H1 (cell line): ENCODE data around the gene USH2A. TPM values are rescaled to one million over a fixed set of nuclear protein-coding genes. Genes with fewer than 3 reads are reported as not detected.

Experiments used
- CTCF ChIA-PET: fragments of 300-600 bp; sonication (Branson Sonifier 250); formaldehyde crosslinking; loops from one replicate; lab custom pipeline; 2021; ENCODE audit not compliant: partially characterized antibody; lab: Charles Lee
- POLR2A ChIA-PET: fragments of 300-600 bp; sonication (Branson Sonifier 250); formaldehyde crosslinking; loops from one replicate; lab custom pipeline; 2021; ENCODE audit warnings: inconsistent platforms; ENCODE audit not compliant: partially characterized antibody; lab: Charles Lee
- DNase-seq, 2 experiments: peaks; one replicate each; pipeline versions ENCODE4 v3.0.0 to v3.0.0-alpha.2; 2010 to 2022; ENCODE audit warnings: low spot score in 2 of 2, low read depth in 1 of 2, mixed read lengths in 1 of 2
- FAIRE-seq: peaks from 2 replicates; lab custom pipeline; 2011; peaks lifted over from hg19 to GRCh38; lab: Jason Lieb, UNC
- H2AFZ ChIP-seq: 2 replicates; pipeline ENCODE4 v1.8.1; 2012; ENCODE audit warnings: low read length, inconsistent platforms
- H2AK5ac ChIP-seq: 2 replicates; pipeline ENCODE4 v1.6.1; 2013; ENCODE audit warnings: low read depth, low read length
- H2BK120ac ChIP-seq: replicated peaks from 2 replicates; pipeline ENCODE3; 2013; ENCODE audit warnings: low read depth, low read length, inconsistent platforms
- H2BK12ac ChIP-seq: 2 replicates; pipeline ENCODE4 v1.6.1; 2013; ENCODE audit warnings: low read depth, low read length
- H2BK15ac ChIP-seq: 2 replicates; pipeline ENCODE4 v1.6.1; 2013; ENCODE audit warnings: low read length
- H2BK20ac ChIP-seq: 2 replicates; pipeline ENCODE4 v1.6.1; 2013; ENCODE audit warnings: low read length
- H2BK5ac ChIP-seq: 2 replicates; pipeline ENCODE4 v1.6.1; 2013; ENCODE audit warnings: low read depth, low read length
- H3K14ac ChIP-seq: 2 replicates; pipeline ENCODE4 v1.6.1; 2013; ENCODE audit warnings: inconsistent platforms; ENCODE audit not compliant: insufficient read length
- H3K18ac ChIP-seq: 2 replicates; pipeline ENCODE4 v1.6.1; 2013; ENCODE audit warnings: low read length; ENCODE audit errors: extremely low read depth
- H3K23ac ChIP-seq: 2 replicates; pipeline ENCODE4 v1.6.1; 2013; ENCODE audit warnings: inconsistent platforms; ENCODE audit not compliant: insufficient read length
- H3K23me2 ChIP-seq: 2 replicates; pipeline ENCODE4 v1.6.1; 2013; ENCODE audit warnings: low read depth, low read length
- H3K27ac ChIP-seq: 2 replicates; pipeline ENCODE4 v1.6.1; 2011; ENCODE audit warnings: low read depth, low read length, inconsistent platforms
- H3K27me3 ChIP-seq, 4 experiments: replicated peaks in 1 of 4; 1 replicate in 1 of 4; 2 replicates in 3 of 4; pipeline versions ENCODE4 v1.6.1 to v1.8.1; 2011 to 2013; ENCODE audit warnings: low read length in 3 of 4, mild to moderate bottlenecking in 3 of 4, inconsistent platforms in 2 of 4, mixed read lengths in 2 of 4, moderate library complexity in 1 of 4; ENCODE audit not compliant: control insufficient read depth in 3 of 4, insufficient read depth in 3 of 4; ENCODE audit errors: extremely low read depth in 1 of 4
- H3K36me3 ChIP-seq, 4 experiments: 2 replicates each; pipeline versions ENCODE4 v1.6.1 to v1.8.1; 2011 to 2013; ENCODE audit warnings: mild to moderate bottlenecking in 4 of 4, low read length in 3 of 4, moderate library complexity in 2 of 4, control low read depth in 1 of 4, inconsistent platforms in 1 of 4; ENCODE audit not compliant: insufficient read depth in 4 of 4, control insufficient read depth in 2 of 4
- H3K4ac ChIP-seq: replicated peaks from 2 replicates; pipeline ENCODE3; 2013; ENCODE audit warnings: low read length, low read depth, mixed read lengths, inconsistent platforms; ENCODE audit not compliant: insufficient read length
- H3K4me1 ChIP-seq, 4 experiments: replicated peaks in 1 of 4; 1 replicate in 1 of 4; 2 replicates in 3 of 4; pipeline versions ENCODE4 v1.6.1 to v1.8.1; 2011 to 2013; ENCODE audit warnings: low read length in 3 of 4, inconsistent platforms in 2 of 4, mixed read lengths in 1 of 4; ENCODE audit not compliant: insufficient read depth in 4 of 4, control insufficient read depth in 3 of 4
- H3K4me2 ChIP-seq, 2 experiments: 2 replicates each; pipeline versions ENCODE4 v1.6.1 to v1.8.1; 2011 to 2013; ENCODE audit warnings: low read depth in 2 of 2, low read length in 2 of 2, control low read depth in 1 of 2, inconsistent platforms in 1 of 2, mild to moderate bottlenecking in 1 of 2; ENCODE audit not compliant: insufficient read depth in 1 of 2
- H3K4me3 ChIP-seq, 4 experiments: fragments of 200-600, 300-600 bp in 1 of 4; sonication (generic), shearing (Covaris generic), sonication (Bioruptor Twin) in 1 of 4; 2 replicates each; pipeline versions ENCODE4 v1.5.1 to v1.8.1; 2011 to 2016; ENCODE audit warnings: low read length in 4 of 4, low read depth in 3 of 4, control low read depth in 2 of 4, inconsistent platforms in 2 of 4, mild to moderate bottlenecking in 2 of 4, mixed read lengths in 1 of 4, moderate library complexity in 1 of 4; ENCODE audit not compliant: insufficient read depth in 2 of 4; ENCODE audit errors: extremely low read depth in 1 of 4
- H3K56ac ChIP-seq: replicated peaks from 2 replicates; pipeline ENCODE3; 2013; ENCODE audit warnings: low read depth, mild to moderate bottlenecking, mixed read lengths, low read length, inconsistent platforms; ENCODE audit not compliant: insufficient read length
- H3K79me1 ChIP-seq: 2 replicates; pipeline ENCODE4 v1.6.1; 2013; ENCODE audit warnings: low read depth, low read length, control low read depth
- H3K79me2 ChIP-seq, 2 experiments: 2 replicates each; pipeline versions ENCODE4 v1.6.1 to v1.8.1; 2012 to 2013; ENCODE audit warnings: low read length in 2 of 2, mild to moderate bottlenecking in 2 of 2, inconsistent platforms in 1 of 2; ENCODE audit not compliant: insufficient read depth in 2 of 2, control insufficient read depth in 1 of 2
- H3K9ac ChIP-seq, 4 experiments: replicated peaks in 1 of 4; 1 replicate in 1 of 4; 2 replicates in 3 of 4; pipeline versions ENCODE4 v1.6.1 to v1.8.1; 2011 to 2013; ENCODE audit warnings: low read depth in 3 of 4, low read length in 3 of 4, control low read depth in 2 of 4, mild to moderate bottlenecking in 2 of 4, moderate library complexity in 2 of 4, inconsistent platforms in 1 of 4; ENCODE audit errors: extremely low read depth in 1 of 4
- H3K9me3 ChIP-seq, 2 experiments: 2 replicates each; pipeline versions ENCODE4 v1.6.1 to v1.8.1; 2012 to 2013; ENCODE audit warnings: mild to moderate bottlenecking in 2 of 2, moderate library complexity in 2 of 2, control low read depth in 1 of 2, inconsistent platforms in 1 of 2, low read depth in 1 of 2, low read length in 1 of 2, mixed read lengths in 1 of 2; ENCODE audit not compliant: insufficient read depth in 2 of 2
- H4K20me1 ChIP-seq, 2 experiments: replicated peaks in 1 of 2; 2 replicates each; pipeline versions ENCODE3 to v1.8.1; 2011 to 2013; ENCODE audit warnings: inconsistent platforms in 2 of 2, low read length in 2 of 2, mild to moderate bottlenecking in 1 of 2; ENCODE audit not compliant: insufficient read depth in 2 of 2, control insufficient read depth in 1 of 2
- H4K5ac ChIP-seq: 2 replicates; pipeline ENCODE4 v1.6.1; 2013; ENCODE audit warnings: low read length, low read depth, mixed read lengths, inconsistent platforms; ENCODE audit not compliant: insufficient read length
- H4K8ac ChIP-seq: 2 replicates; pipeline ENCODE4 v1.8.0; 2013; ENCODE audit warnings: mild to moderate bottlenecking, moderate library complexity, low read length, inconsistent platforms; ENCODE audit not compliant: insufficient read depth; ENCODE audit errors: extremely low read depth
- H4K91ac ChIP-seq: replicated peaks from 2 replicates; pipeline ENCODE3; 2013; ENCODE audit warnings: low read length, mixed read lengths, inconsistent platforms; ENCODE audit not compliant: insufficient read length
- BACH1 ChIP-seq: IDR thresholded peaks from 2 replicates; pipeline ENCODE4 v1.6.1; 2012; ENCODE audit warnings: low read length, improper control_type of control experiment
- BCL11A ChIP-seq, 2 experiments: IDR thresholded peaks; one replicate each; pipeline ENCODE4 v1.6.1; 2011; ENCODE audit warnings: low read depth in 2 of 2, low read length in 2 of 2, mild to moderate bottlenecking in 2 of 2
- CTBP2 ChIP-seq: IDR thresholded peaks from 2 replicates; pipeline ENCODE4 v1.7.0; 2011; ENCODE audit warnings: borderline replicate concordance, mild to moderate bottlenecking, moderate library complexity, mixed read lengths, low read length; ENCODE audit not compliant: insufficient read depth, insufficient read length
- EZH2 ChIP-seq: fragments of 200-600 bp; sonication (generic); IDR thresholded peaks from 2 replicates; pipeline ENCODE4 v1.7.1; 2012; ENCODE audit warnings: low read depth, mild to moderate bottlenecking, moderate library complexity, low read length, inconsistent platforms; ENCODE audit not compliant: severe bottlenecking
- GABPA ChIP-seq: IDR thresholded peaks from 2 replicates; pipeline ENCODE4 v1.6.1; 2011; ENCODE audit warnings: mild to moderate bottlenecking, low read length, moderate library complexity, borderline replicate concordance; ENCODE audit not compliant: insufficient read depth
- GTF2F1 ChIP-seq: IDR thresholded peaks from 2 replicates; pipeline ENCODE4 v1.6.1; 2012; ENCODE audit warnings: low read depth, low read length, improper control_type of control experiment, borderline replicate concordance
- HDAC6 ChIP-seq: IDR thresholded peaks from one replicate; pipeline ENCODE4 v1.7.1; 2012; ENCODE audit warnings: low read depth, mild to moderate bottlenecking, inconsistent platforms, low read length, moderate library complexity
- KDM1A ChIP-seq: fragments of 200-600, 300-600 bp; sonication (generic); IDR thresholded peaks from 2 replicates; pipeline ENCODE4 v1.7.1; 2016; ENCODE audit warnings: mild to moderate bottlenecking, low read length, borderline replicate concordance
- NANOG ChIP-seq: IDR thresholded peaks from 2 replicates; pipeline ENCODE4 v1.6.1; 2011; ENCODE audit warnings: low read length, low read depth, mild to moderate bottlenecking, inconsistent platforms; ENCODE audit not compliant: insufficient read depth, poor library complexity, severe bottlenecking
- SIX5 ChIP-seq: IDR thresholded peaks from 2 replicates; pipeline ENCODE4 v1.6.1; 2011; ENCODE audit warnings: mild to moderate bottlenecking, low read depth, low read length
- SP2 ChIP-seq: IDR thresholded peaks from 2 replicates; pipeline ENCODE4 v1.6.1; 2012; ENCODE audit warnings: mild to moderate bottlenecking, low read length, inconsistent platforms
- SP4 ChIP-seq: IDR thresholded peaks from 2 replicates; pipeline ENCODE4 v1.6.1; 2012; ENCODE audit warnings: low read length, inconsistent platforms
- TAF7 ChIP-seq: optimal IDR thresholded peaks from 2 replicates; pipeline ENCODE3; 2011; ENCODE audit warnings: low read depth, mild to moderate bottlenecking, inconsistent platforms, low read length, moderate library complexity, borderline replicate concordance
- TCF12 ChIP-seq: IDR thresholded peaks from 2 replicates; pipeline ENCODE4 v1.6.1; 2011; ENCODE audit warnings: low read depth, mild to moderate bottlenecking, low read length
- YY1 ChIP-seq: IDR thresholded peaks from 2 replicates; pipeline ENCODE4 v1.6.1; 2011; ENCODE audit warnings: low read depth, mild to moderate bottlenecking, low read length
- polyA plus RNA-seq, 7 experiments: library from polyadenylated mRNA; depleted of rRNA in 3 of 7; stranded (reverse) in 5 of 7; unstranded in 2 of 7; fragments of >200 nt in 5 of 7; fragments of 200-250 nt in 2 of 7; gene quantifications; 1 replicate in 5 of 7; 2 replicates in 1 of 7; 4 replicates in 1 of 7; pipeline versions ENCODE4 v1.2.1 to v1.2.3, GENCODE V29; 2011 to 2013; ENCODE audit warnings: missing spikeins in 2 of 7, mixed read lengths in 2 of 7
- total RNA-seq: library from RNA; stranded (reverse); fragmentation: NEBNext Ultra II Directional; extraction: Animal tissue kit (Norgen Biotek cat#: 25700); gene quantifications from 2 replicates; pipeline ENCODE4 v1.2.1, GENCODE V29; 2021
- TF ChIP-seq, protein P1 (sequence below): IDR thresholded peaks from 2 replicates; pipeline ENCODE4 v1.6.1; 2012; ENCODE audit warnings: inconsistent platforms

The USH2A gene
- total and polyA plus RNA-seq, 2 of the 8 experiments (the other 6 are each of a cell fraction or from before 2014, with no cell fraction given), result 0.02 to 0.17 TPM

DNA sequence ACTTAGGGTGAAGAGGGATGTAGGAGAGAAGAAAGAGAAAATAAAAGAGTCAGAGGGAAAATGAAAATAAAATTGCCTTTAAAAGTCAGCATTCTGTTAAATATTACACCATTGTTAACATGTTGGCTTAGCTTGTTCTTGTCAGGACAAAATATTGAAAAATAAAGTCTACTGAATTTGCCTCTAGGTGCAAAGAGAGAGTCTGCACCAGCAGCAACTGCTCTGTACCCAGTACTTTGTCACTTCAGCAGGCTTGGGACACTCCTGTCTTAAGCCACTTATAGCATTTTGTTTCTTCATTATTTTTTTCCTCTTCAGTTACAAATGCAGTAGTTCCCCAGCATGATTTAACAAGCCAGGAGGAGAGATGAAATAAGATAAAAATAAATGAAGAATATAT is 11.0 kb upstream of the USH2A start:
- H2BK5ac ChIP-seq, result no peak overlapping the region
- no peak overlapping the region for H3K4ac ChIP-seq
- no peak overlapping the region for H2BK15ac ChIP-seq
- H4K20me1 ChIP-seq, result no peaks in the 10 kb centered on the region
- H2BK20ac ChIP-seq, result no peak overlapping the region
- H3K79me1 ChIP-seq, result no peaks in the 10 kb centered on the region
- no peak overlapping the region for H3K4me3 ChIP-seq
- ChIA-PET CTCF (interaction anchor here (0.8 to 1.2 kb wide), 3 partner anchors 11 to 213 kb away, joined by 3 to 4 read pairs (median 4); partner anchors contain the start of gene USH2A), POLR2A (no interaction called here)
- H3K27ac ChIP-seq, result no peak overlapping the region
- H2BK120ac ChIP-seq, result no peak overlapping the region
- no peak overlapping the region for H3K14ac ChIP-seq
- no peaks in the 10 kb centered on the region for H3K23me2 ChIP-seq
- H4K5ac ChIP-seq, result no peak overlapping the region
- FAIRE-seq (no peak), DNase-seq (no peak)
- H3K56ac ChIP-seq, result no peak overlapping the region
- no peaks in the 10 kb centered on the region for H3K9me3 ChIP-seq
- no peak overlapping the region for H4K8ac ChIP-seq
- no peak overlapping the region for H2BK12ac ChIP-seq
- no peaks in the 10 kb centered on the region for H3K27me3 ChIP-seq
- H3K9ac ChIP-seq, result no peak overlapping the region
- H3K79me2 ChIP-seq, result no peaks in the 10 kb centered on the region
- H3K4me1 ChIP-seq, result no peaks in the 10 kb centered on the region
- no peak overlapping the region for H3K4me2 ChIP-seq
- no peak overlapping the region for H4K91ac ChIP-seq
- no peak overlapping the region for H2AFZ ChIP-seq
- no peak overlapping the region for H3K18ac ChIP-seq
- no peak overlapping the region for H2AK5ac ChIP-seq
- no peaks in the 10 kb centered on the region for H3K36me3 ChIP-seq
- no peak overlapping the region for H3K23ac ChIP-seq
- TF ChIP-seq TAF7 (no peak), GABPA (no peak), SP4 (no peak), BCL11A (IDR thresholded peaks at IDR 0.05; ENCODE audit: low read depth in 2 of 2, low read length in 2 of 2) (no peak), NANOG (no peak), GTF2F1 (no peak), EZH2 (no peak), CTBP2 (no peak), SP2 (no peak), SIX5 (no peak), TCF12 (no peak), YY1 (no peak), HDAC6 (no peak), BACH1 (no peak), KDM1A (no peak)
- TF ChIP-seq, protein P1, sequence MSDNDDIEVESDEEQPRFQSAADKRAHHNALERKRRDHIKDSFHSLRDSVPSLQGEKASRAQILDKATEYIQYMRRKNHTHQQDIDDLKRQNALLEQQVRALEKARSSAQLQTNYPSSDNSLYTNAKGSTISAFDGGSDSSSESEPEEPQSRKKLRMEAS, result no peak
